22Rv1 (cell line): Measurements from ENCODE around the gene SPATA31E1.

ENCODE experiments used
- CTCF ChIP-seq: fragments of 450-650 bp; IDR thresholded peaks from 2 replicates; pipeline ENCODE4 v1.5.1; 2017; ENCODE audit warnings: mild to moderate bottlenecking
- ZFX ChIP-seq: fragments of 450-650 bp; IDR thresholded peaks from 2 replicates; pipeline ENCODE4 v1.6.1; 2017; ENCODE audit warnings: antibody characterized with exemption, borderline replicate concordance

GRCh38 chr9:87840134-87840533 lies 42.5 kb upstream of the SPATA31E1 start:
- TF ChIP-seq CTCF (no peak), ZFX (no peak)
